IMR-90 (cell line): Measurements from ENCODE around the gene TAF8. TPM values are rescaled to one million over a fixed set of nuclear protein-coding genes. Genes with fewer than 3 reads are reported as not detected.

Experiments used
- ATAC-seq: fragments of 200-7000 bp; cut with Tn5 transposase; 2 replicates; pipeline ENCODE4 v1.9.1; 2020; ENCODE audit warnings: low read depth, mild to moderate bottlenecking, moderate library complexity
- BruUV-seq: library from RNA; stranded (reverse); fragments of 400-500 nt; replicated peaks from 2 replicates; lab custom pipeline; 2021; lab: Mats Ljungman, UMichigan
- CTCF ChIA-PET: fragments of 300-600 bp; formaldehyde crosslinking; extraction: SDS; loops from one replicate; lab custom pipeline; 2021; ENCODE audit warnings: antibody characterized with exemption; lab: Yijun Ruan, JAX
- POLR2A ChIA-PET: fragments of 300-600 bp; sonication (Branson Sonifier 250); formaldehyde crosslinking; loops from one replicate; lab custom pipeline; 2022; ENCODE audit warnings: antibody characterized with exemption; ENCODE audit not compliant: unreplicated experiment; lab: Charles Lee
- DNase-seq: peaks from one replicate; pipeline ENCODE4 v3.0.0; 2013
- H2AFZ ChIP-seq: replicated peaks from 2 replicates; pipeline ENCODE3; 2013; ENCODE audit warnings: low read length, mild to moderate bottlenecking; ENCODE audit not compliant: poor library complexity
- H2AK5ac ChIP-seq: 2 replicates; pipeline ENCODE4 v1.6.1; 2013; ENCODE audit warnings: low read depth, low read length, inconsistent platforms
- H2AK9ac ChIP-seq: replicated peaks from 2 replicates; pipeline ENCODE3; 2013; ENCODE audit warnings: mild to moderate bottlenecking, low read depth, low read length, moderate library complexity; ENCODE audit not compliant: poor library complexity
- H2BK120ac ChIP-seq: 2 replicates; pipeline ENCODE4 v1.6.1; 2013; ENCODE audit warnings: low read depth, low read length, inconsistent platforms
- H2BK15ac ChIP-seq: 3 replicates; pipeline ENCODE4 v1.6.1; 2013; ENCODE audit warnings: low read depth, low read length, inconsistent platforms
- H2BK20ac ChIP-seq: 2 replicates; pipeline ENCODE4 v1.6.1; 2013; ENCODE audit warnings: low read depth, mild to moderate bottlenecking, inconsistent platforms, low read length, moderate library complexity
- H2BK5ac ChIP-seq: 2 replicates; pipeline ENCODE4 v1.6.1; 2013; ENCODE audit warnings: mild to moderate bottlenecking, low read depth, low read length, inconsistent platforms; ENCODE audit not compliant: poor library complexity, severe bottlenecking
- H3K14ac ChIP-seq: replicated peaks from 2 replicates; pipeline ENCODE4 v1.6.1; 2013; ENCODE audit warnings: low read depth, low read length, inconsistent platforms
- H3K18ac ChIP-seq: 2 replicates; pipeline ENCODE4 v1.6.1; 2013; ENCODE audit warnings: low read depth, low read length, control low read depth
- H3K23ac ChIP-seq: 2 replicates; pipeline ENCODE4 v1.6.1; 2013; ENCODE audit warnings: low read depth, low read length, inconsistent platforms
- H3K27ac ChIP-seq: 2 replicates; pipeline ENCODE4 v1.5.1; 2013; ENCODE audit warnings: mild to moderate bottlenecking, control low read depth, low read length; ENCODE audit not compliant: insufficient read depth
- H3K27me3 ChIP-seq: 2 replicates; pipeline ENCODE4 v1.6.1; 2013; ENCODE audit warnings: low read length; ENCODE audit not compliant: control insufficient read depth, insufficient read depth
- H3K36me3 ChIP-seq: 2 replicates; pipeline ENCODE4 v1.6.1; 2013; ENCODE audit warnings: low read length, mixed read lengths; ENCODE audit not compliant: control insufficient read depth, insufficient read depth
- H3K4ac ChIP-seq: 2 replicates; pipeline ENCODE4 v1.6.1; 2013; ENCODE audit warnings: low read depth, low read length, inconsistent platforms
- H3K4me1 ChIP-seq: 2 replicates; pipeline ENCODE4 v1.6.1; 2013; ENCODE audit warnings: low read length, mixed read lengths; ENCODE audit not compliant: control insufficient read depth, insufficient read depth
- H3K4me2 ChIP-seq: 2 replicates; pipeline ENCODE4 v1.6.1; 2013; ENCODE audit warnings: low read depth, mild to moderate bottlenecking, control low read depth, low read length, moderate library complexity
- H3K4me3 ChIP-seq: 2 replicates; pipeline ENCODE4 v1.5.1; 2013; ENCODE audit warnings: low read depth, mild to moderate bottlenecking, control low read depth, low read length, moderate library complexity; ENCODE audit not compliant: insufficient read depth
- H3K56ac ChIP-seq: 2 replicates; pipeline ENCODE4 v1.6.1; 2013; ENCODE audit warnings: low read length, inconsistent platforms; ENCODE audit not compliant: insufficient read depth; ENCODE audit errors: extremely low read depth
- H3K79me1 ChIP-seq, 2 experiments: 2 replicates each; pipeline ENCODE4 v1.6.1; 2013; ENCODE audit warnings: low read length in 2 of 2, inconsistent platforms in 1 of 2, low read depth in 1 of 2
- H3K9ac ChIP-seq: 2 replicates; pipeline ENCODE4 v1.6.1; 2013; ENCODE audit warnings: low read depth, low read length, control low read depth
- H3K9me1 ChIP-seq: 2 replicates; pipeline ENCODE4 v1.6.1; 2013; ENCODE audit warnings: low read length, inconsistent platforms; ENCODE audit not compliant: insufficient read depth
- H3K9me3 ChIP-seq: 2 replicates; pipeline ENCODE4 v1.6.1; 2013; ENCODE audit warnings: low read length; ENCODE audit not compliant: control insufficient read depth, insufficient read depth
- H4K20me1 ChIP-seq: 2 replicates; pipeline ENCODE4 v1.6.1; 2013; ENCODE audit warnings: low read length, inconsistent platforms; ENCODE audit not compliant: insufficient read depth
- H4K5ac ChIP-seq: 2 replicates; pipeline ENCODE4 v1.6.1; 2013; ENCODE audit warnings: mild to moderate bottlenecking, low read depth, low read length, control low read depth
- H4K8ac ChIP-seq, 2 experiments: 2 replicates each; pipeline ENCODE4 v1.6.1; 2013; ENCODE audit warnings: low read depth in 2 of 2, low read length in 2 of 2, control low read depth in 1 of 2, inconsistent platforms in 1 of 2
- H4K91ac ChIP-seq: 2 replicates; pipeline ENCODE4 v1.6.1; 2013; ENCODE audit warnings: low read depth, low read length, inconsistent platforms; ENCODE audit not compliant: insufficient read depth
- BHLHE40 ChIP-seq: fragments of 150-350 bp; IDR thresholded peaks from 2 replicates; pipeline ENCODE4 v1.6.1; 2016; ENCODE audit warnings: mild to moderate bottlenecking, low read depth, low read length
- CEBPB ChIP-seq: IDR thresholded peaks from 2 replicates; pipeline ENCODE4 v1.6.1; 2012; ENCODE audit warnings: low read depth, low read length, improper control_type of control experiment
- CHD1 ChIP-seq: IDR thresholded peaks from 2 replicates; pipeline ENCODE4 v1.6.1; 2012; ENCODE audit warnings: low read depth, low read length, improper control_type of control experiment
- CTCF ChIP-seq: conservative IDR thresholded peaks from 2 replicates; pipeline ENCODE4 v1.5.1; 2012; ENCODE audit warnings: mild to moderate bottlenecking, low read depth, low read length, improper control_type of control experiment
- ELK1 ChIP-seq: fragments of 150-350 bp; IDR thresholded peaks from 2 replicates; pipeline ENCODE4 v1.6.1; 2016; ENCODE audit warnings: low read depth, mild to moderate bottlenecking, low read length, moderate library complexity, borderline replicate concordance
- FOS ChIP-seq: fragments of 150-350 bp; IDR thresholded peaks from 2 replicates; pipeline ENCODE4 v1.6.1; 2016; ENCODE audit warnings: low read depth, low read length
- MAZ ChIP-seq: IDR thresholded peaks from 2 replicates; pipeline ENCODE4 v1.6.1; 2012; ENCODE audit warnings: low read depth, mild to moderate bottlenecking, low read length, improper control_type of control experiment, moderate library complexity, borderline replicate concordance
- NFE2L2 ChIP-seq: fragments of 150-350 bp; IDR thresholded peaks from 2 replicates; pipeline ENCODE4 v1.6.1; 2016; ENCODE audit warnings: low read depth, mild to moderate bottlenecking, low read length
- POLR2A ChIP-seq: IDR thresholded peaks from 2 replicates; pipeline ENCODE4 v1.6.1; 2012; ENCODE audit warnings: mild to moderate bottlenecking, low read depth, low read length
- RAD21 ChIP-seq: IDR thresholded peaks from 2 replicates; pipeline ENCODE4 v1.6.1; 2012; ENCODE audit warnings: low read length, improper control_type of control experiment
- RCOR1 ChIP-seq: IDR thresholded peaks from 2 replicates; pipeline ENCODE4 v1.6.1; 2012; ENCODE audit warnings: mild to moderate bottlenecking, low read length, improper control_type of control experiment; ENCODE audit not compliant: insufficient replicate concordance
- RFX5 ChIP-seq: IDR thresholded peaks from 2 replicates; pipeline ENCODE4 v1.8.0; 2012; ENCODE audit warnings: low read depth, mild to moderate bottlenecking, low read length, moderate library complexity
- SMC3 ChIP-seq: fragments of 150-350 bp; IDR thresholded peaks from 2 replicates; pipeline ENCODE4 v1.6.1; 2016; ENCODE audit warnings: low read depth, mild to moderate bottlenecking, antibody characterized with exemption, low read length, moderate library complexity
- WGBS, 2 experiments: methylation state at CpG; one replicate each; pipeline versions ENCODE4 v1.1.5 to v1.1.7; 2013; ENCODE audit warnings: missing lambda C conversion rate in 2 of 2; ENCODE audit not compliant: insufficient read length in 1 of 2; ENCODE audit errors: extremely low coverage in 2 of 2; 5-methylcytosine and 5-hydroxymethylcytosine counted together
- dilution Hi-C: fragments of 300-500 bp; cut with HindIII; formaldehyde crosslinking; loops from one replicate; pipeline ENCODE4 v1.14.3; 2018; ENCODE audit warnings: low sequenced_read_pairs; ENCODE audit not compliant: unreplicated experiment
- in situ Hi-C: fragments of 300-500 bp; cut with MboI; formaldehyde crosslinking; loops from 3 replicates; pipeline ENCODE4 v1.14.3; 2019; ENCODE audit warnings: low sequenced_read_pairs, inconsistent platforms, mixed read lengths
- intact Hi-C: fragments of 100-400 bp; cut with micrococcal nuclease; formaldehyde crosslinking; loops from 2 replicates; pipeline ENCODE4 v1.10.0; 2022
- polyA plus RNA-seq, 3 experiments: library from polyadenylated mRNA; depleted of rRNA; stranded (reverse); fragments of >200 nt; gene quantifications; 2 replicates each; pipeline ENCODE4 v1.2.3, GENCODE V29; 2012; ENCODE audit warnings: low replicate concordance in 1 of 3
- total RNA-seq: library from RNA; depleted of rRNA; stranded (reverse); fragments of >200 nt; gene quantifications from 2 replicates; pipeline ENCODE4 v1.2.3, GENCODE V29; 2012
- TF ChIP-seq, protein P1 (sequence below): fragments of 150-350 bp; IDR thresholded peaks from 2 replicates; pipeline ENCODE4 v1.6.1; 2017; ENCODE audit warnings: mild to moderate bottlenecking, antibody characterized with exemption, low read length, low read depth

The TAF8 gene
- total and polyA plus RNA-seq, 2 of the 4 experiments (the other 2 are of a cell fraction) = 14.3 to 22.8 TPM

DNA sequence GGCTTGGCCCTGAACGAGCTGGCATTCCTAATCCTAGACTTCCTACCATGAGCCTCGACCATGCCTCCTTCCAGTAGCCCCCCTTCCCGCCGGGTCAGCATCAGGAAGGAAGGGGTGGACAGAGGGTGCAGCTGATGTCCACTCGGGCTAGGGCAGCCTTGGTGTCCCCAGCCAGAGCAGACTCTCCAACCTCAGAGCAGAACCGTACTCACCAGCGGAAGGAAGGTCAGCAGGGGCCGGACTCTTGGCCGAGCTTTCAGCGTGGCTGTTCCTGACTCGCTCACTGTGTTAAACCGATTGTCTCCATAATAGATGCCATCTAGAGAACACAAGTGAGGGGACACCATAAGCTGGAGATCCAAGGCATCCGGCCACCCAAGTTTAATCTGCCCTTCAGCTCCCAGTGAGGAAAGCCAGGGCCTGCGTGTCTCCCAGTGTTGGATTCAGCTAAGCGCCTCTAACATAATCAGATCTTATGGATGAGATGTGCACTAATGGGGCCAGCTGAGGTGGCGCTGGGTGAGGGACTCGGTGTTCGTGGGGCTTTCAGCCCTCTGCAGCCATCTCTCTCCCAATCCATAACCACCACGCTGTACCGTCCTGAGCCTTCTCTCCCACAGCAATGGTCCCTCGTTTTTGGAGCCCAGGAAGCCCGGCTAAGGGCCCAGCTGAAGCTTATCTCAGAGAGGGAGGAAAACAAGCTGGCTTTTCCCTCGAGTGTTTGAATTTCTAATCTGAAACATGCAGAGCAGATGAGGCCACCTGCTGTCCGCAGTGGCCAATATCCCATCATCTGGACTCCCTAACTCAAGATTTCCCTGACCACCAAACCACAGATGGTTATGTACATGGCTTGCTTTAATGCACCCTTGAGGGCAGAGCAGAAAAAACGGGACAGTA, 78.4 kb downstream of the TAF8 start:
- Histone ChIP-seq H3K9me1 (peaks cover 13% of the 10 kb centered on the region), H3K4ac (no peak overlapping the region), H2AK9ac (no peak overlapping the region), H3K9ac (no peak overlapping the region), H4K8ac (no peak overlapping the region), H2BK5ac (no peak overlapping the region), H2BK120ac (no peak overlapping the region), H2BK15ac (no peak overlapping the region), H3K9me3 (no peaks in the 10 kb centered on the region), H3K79me1 (peaks cover 0 to 25% of the 10 kb centered on the region in 2 experiments; a peak in 2 of 4 replicates), H4K91ac (no peak overlapping the region), H2BK20ac (no peak overlapping the region), H3K27me3 (no peaks in the 10 kb centered on the region), H3K23ac (no peak overlapping the region), H3K18ac (no peak overlapping the region), H2AK5ac (peak overlapping the region; percentile 23; the same call in 1 of the 2 replicates), H3K36me3 (peaks cover 2% of the 10 kb centered on the region; the same call in 1 of the 2 replicates), H4K5ac (no peak overlapping the region), H3K27ac (no peak overlapping the region), H2AFZ (no peak overlapping the region), H3K14ac (no peak overlapping the region; the same call in 1 of the 2 replicates), H3K4me2 (no peak overlapping the region), H3K56ac (no peak overlapping the region), H3K4me3 (no peak overlapping the region), H3K4me1 (peaks cover 5% of the 10 kb centered on the region), H4K20me1 (no peaks in the 10 kb centered on the region)
- no TSS peak for BruUV-seq
- in situ Hi-C loops = no loop called here
- CTCF ChIA-PET = interaction anchor here (1.0 kb wide), 1 partner anchor 86 kb away, joined by 3 read pairs; no protein-coding TSS in a partner anchor
- WGBS, 2 experiments = 83% methylated on average over 12 of the region's 25 CpGs; no CpG with 5 or more reads in 1 of the 2 experiments
- ATAC-seq = no peak
- dilution Hi-C loops = no loop called here
- intact Hi-C loops = no loop called here
- DNase-seq = no peak
- POLR2A ChIA-PET = no interaction called here
- TF ChIP-seq CEBPB (no peak), CHD1 (no peak), CTCF (no peak), SMC3 (no peak), MAZ (no peak), RFX5 (no peak), FOS (no peak), BHLHE40 (no peak), RCOR1 (no peak), NFE2L2 (no peak), ELK1 (no peak), RAD21 (no peak), POLR2A (no peak)
- TF ChIP-seq, protein P1, sequence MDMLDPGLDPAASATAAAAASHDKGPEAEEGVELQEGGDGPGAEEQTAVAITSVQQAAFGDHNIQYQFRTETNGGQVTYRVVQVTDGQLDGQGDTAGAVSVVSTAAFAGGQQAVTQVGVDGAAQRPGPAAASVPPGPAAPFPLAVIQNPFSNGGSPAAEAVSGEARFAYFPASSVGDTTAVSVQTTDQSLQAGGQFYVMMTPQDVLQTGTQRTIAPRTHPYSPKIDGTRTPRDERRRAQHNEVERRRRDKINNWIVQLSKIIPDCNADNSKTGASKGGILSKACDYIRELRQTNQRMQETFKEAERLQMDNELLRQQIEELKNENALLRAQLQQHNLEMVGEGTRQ = no peak
